Suprapubic skin (tissue), 4 donors: Measurements from ENCODE around the gene FASN. TPM values are rescaled to one million over a fixed set of nuclear protein-coding genes. Genes with fewer than 3 reads are reported as not detected.

ENCODE experiments used
- DNase-seq, 2 donors: peaks; one replicate each; pipeline ENCODE4 v3.0.0-alpha.2; 2019; ENCODE audit warnings: low spot score in 2 of 2
- H3K27ac ChIP-seq: fragments of 200-600 bp; sonication (generic); one replicate; pipeline ENCODE4 v1.5.1; 2019
- H3K27me3 ChIP-seq: fragments of 200-600 bp; sonication (generic); one replicate; pipeline ENCODE4 v1.5.1; 2019
- H3K36me3 ChIP-seq: fragments of 200-600 bp; sonication (generic); one replicate; pipeline ENCODE4 v1.5.1; 2019
- H3K4me1 ChIP-seq: fragments of 200-600 bp; sonication (generic); one replicate; pipeline ENCODE4 v1.5.1; 2019
- H3K4me3 ChIP-seq: fragments of 200-600 bp; sonication (generic); one replicate; pipeline ENCODE4 v1.5.1; 2019; ENCODE audit warnings: mild to moderate bottlenecking
- H3K9me3 ChIP-seq: fragments of 200-600 bp; sonication (generic); one replicate; pipeline ENCODE4 v1.5.1; 2019
- EP300 ChIP-seq: sonication (generic); formaldehyde crosslinking; IDR thresholded peaks from one replicate; pipeline ENCODE4 v1.6.1; 2017; ENCODE audit warnings: antibody characterized with exemption
- POLR2A ChIP-seq, 2 donors: fragments of 450-650 bp; IDR thresholded peaks; one replicate each; pipeline ENCODE4 v1.6.1; 2017; ENCODE audit warnings: antibody characterized with exemption in 2 of 2, mild to moderate bottlenecking in 2 of 2, moderate library complexity in 2 of 2
- POLR2AphosphoS5 ChIP-seq, 3 donors: sonication (generic); formaldehyde crosslinking; IDR thresholded peaks; one replicate each; pipeline ENCODE4 v1.6.1; 2017; ENCODE audit warnings: antibody characterized with exemption in 3 of 3
- WGBS: methylation state at CpG from one replicate; pipeline ENCODE4 v1.1.5; 2018; 5-methylcytosine and 5-hydroxymethylcytosine counted together
- total RNA-seq, 4 donors: library from RNA; depleted of rRNA; stranded (reverse); fragments of >200 nt; gene quantifications; one replicate each; pipeline ENCODE4 v1.1.0, GENCODE V29; 2016
- TF ChIP-seq, protein P1 (sequence below), 2 donors: fragments of 200-600 bp in 1 of 2; fragments of 450-650 bp in 1 of 2; sonication (generic) in 1 of 2; IDR thresholded peaks; one replicate each; pipeline ENCODE4 v1.5.1; 2016 to 2019; ENCODE audit warnings: antibody characterized with exemption in 2 of 2, mild to moderate bottlenecking in 1 of 2, moderate library complexity in 1 of 2

The FASN gene
- total RNA-seq, 4 donors from 2014 or later, result 278 to 464 (median 359) TPM

DNA sequence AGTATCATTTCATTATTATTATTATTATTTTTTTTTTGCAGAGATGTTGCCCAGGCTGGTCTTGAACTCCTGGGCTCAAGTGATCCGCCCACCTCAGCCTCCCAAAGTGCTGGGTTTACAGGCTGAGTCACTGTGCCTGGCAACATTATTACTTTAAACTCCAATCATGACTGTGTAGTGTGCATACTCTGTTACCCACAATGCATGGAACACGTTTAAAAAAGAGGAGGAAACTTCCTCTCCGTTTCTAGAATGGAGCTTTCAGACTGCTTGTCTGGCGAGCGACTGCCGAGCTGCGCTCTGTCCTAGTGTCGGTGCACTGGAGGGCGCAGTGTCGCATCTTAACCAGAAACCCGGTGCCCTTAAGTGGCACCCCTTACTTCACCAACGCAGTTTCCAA lies 22.1 kb upstream of the FASN start:
- 66% methylated on average over 12 of the region's 12 CpGs for WGBS
- H3K4me3 ChIP-seq, result no peak overlapping the region
- no peaks in the 10 kb centered on the region for H3K27me3 ChIP-seq
- no peaks in the 10 kb centered on the region for H3K36me3 ChIP-seq
- no peak overlapping the region for H3K27ac ChIP-seq
- no peak for DNase-seq
- TF ChIP-seq EP300 (no peak), POLR2AphosphoS5 (IDR thresholded peaks at IDR 0.05) (no peak), POLR2A (IDR thresholded peaks at IDR 0.05) (no peak)
- TF ChIP-seq, protein P1, sequence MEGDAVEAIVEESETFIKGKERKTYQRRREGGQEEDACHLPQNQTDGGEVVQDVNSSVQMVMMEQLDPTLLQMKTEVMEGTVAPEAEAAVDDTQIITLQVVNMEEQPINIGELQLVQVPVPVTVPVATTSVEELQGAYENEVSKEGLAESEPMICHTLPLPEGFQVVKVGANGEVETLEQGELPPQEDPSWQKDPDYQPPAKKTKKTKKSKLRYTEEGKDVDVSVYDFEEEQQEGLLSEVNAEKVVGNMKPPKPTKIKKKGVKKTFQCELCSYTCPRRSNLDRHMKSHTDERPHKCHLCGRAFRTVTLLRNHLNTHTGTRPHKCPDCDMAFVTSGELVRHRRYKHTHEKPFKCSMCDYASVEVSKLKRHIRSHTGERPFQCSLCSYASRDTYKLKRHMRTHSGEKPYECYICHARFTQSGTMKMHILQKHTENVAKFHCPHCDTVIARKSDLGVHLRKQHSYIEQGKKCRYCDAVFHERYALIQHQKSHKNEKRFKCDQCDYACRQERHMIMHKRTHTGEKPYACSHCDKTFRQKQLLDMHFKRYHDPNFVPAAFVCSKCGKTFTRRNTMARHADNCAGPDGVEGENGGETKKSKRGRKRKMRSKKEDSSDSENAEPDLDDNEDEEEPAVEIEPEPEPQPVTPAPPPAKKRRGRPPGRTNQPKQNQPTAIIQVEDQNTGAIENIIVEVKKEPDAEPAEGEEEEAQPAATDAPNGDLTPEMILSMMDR (IDR thresholded peaks at IDR 0.05), result no peak
- no peaks in the 10 kb centered on the region for H3K4me1 ChIP-seq
- H3K9me3 ChIP-seq, result no peaks in the 10 kb centered on the region

DNA sequence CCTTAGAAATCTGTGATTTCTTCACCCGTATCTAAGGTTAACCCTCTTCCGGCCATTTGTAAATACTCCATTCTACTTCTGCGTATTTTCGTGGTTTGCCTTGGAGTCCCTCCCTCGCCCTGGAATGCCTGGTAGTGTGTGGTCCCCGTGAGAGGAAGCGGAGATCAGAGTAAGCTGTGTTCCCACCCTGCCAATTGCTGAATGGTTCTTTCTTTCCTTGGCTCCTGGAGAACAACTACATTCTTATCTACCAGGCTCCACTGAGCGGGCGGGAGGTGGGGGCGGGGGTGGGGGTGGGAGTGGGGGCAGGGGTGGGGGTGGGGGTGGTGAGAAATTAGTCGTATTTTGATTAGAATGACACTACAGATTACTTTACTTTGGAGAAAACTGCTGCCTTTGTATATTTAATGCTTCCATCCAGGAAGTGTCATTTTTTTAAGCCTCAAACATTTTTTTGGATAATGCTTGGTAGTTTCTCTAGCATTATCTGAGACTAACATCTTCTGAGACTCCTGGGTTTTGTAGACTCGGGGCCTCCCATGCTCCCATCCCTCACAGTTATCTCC lies 20.9 kb upstream of the FASN start:
- H3K27me3 ChIP-seq, result no peaks in the 10 kb centered on the region
- no peaks in the 10 kb centered on the region for H3K9me3 ChIP-seq
- 83% methylated on average over 12 of the region's 12 CpGs for WGBS
- TF ChIP-seq POLR2AphosphoS5 (IDR thresholded peaks at IDR 0.05) (no peak), POLR2A (IDR thresholded peaks at IDR 0.05) (no peak), EP300 (no peak)
- TF ChIP-seq, protein P1 (IDR thresholded peaks at IDR 0.05), result no peak
- H3K4me3 ChIP-seq, result no peak overlapping the region
- peaks cover 4% of the 10 kb centered on the region for H3K36me3 ChIP-seq
- H3K4me1 ChIP-seq, result no peaks in the 10 kb centered on the region
- DNase-seq, result no peak
- H3K27ac ChIP-seq, result no peak overlapping the region

DNA sequence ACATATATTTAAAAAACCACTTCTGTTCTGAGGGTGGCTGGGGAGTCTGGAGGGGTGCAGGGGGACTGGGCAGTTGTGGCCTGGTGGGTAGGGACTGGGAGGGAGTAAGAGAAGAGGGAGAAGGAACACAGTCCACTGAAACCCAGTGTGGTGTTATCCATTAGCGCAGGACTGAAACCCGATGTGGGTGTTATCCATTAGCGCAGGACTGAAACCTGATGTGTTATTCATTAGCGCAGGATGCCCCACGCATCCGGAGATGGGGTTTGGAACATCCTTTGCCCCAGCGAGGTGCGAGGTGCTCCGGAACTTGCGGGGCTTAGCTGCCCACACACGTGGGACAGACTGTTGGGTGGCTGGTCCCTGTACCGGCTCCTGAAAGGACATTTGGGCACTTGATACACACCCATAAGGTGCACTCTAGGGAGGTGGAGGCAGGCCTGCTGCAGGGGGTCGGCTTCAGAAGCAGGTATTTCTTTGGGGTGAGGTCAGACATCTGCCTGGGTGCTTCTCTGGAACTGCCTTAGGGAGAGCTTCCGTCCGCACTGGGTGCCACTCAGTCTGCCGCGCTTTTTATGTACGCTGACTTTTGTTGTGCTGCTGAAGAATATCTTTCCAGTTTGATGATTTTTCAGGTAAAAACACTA lies 20.3 kb upstream of the FASN start:
- WGBS, result 83% methylated on average over 11 of the region's 18 CpGs
- Histone ChIP-seq H3K27me3 (no peaks in the 10 kb centered on the region), H3K9me3 (no peaks in the 10 kb centered on the region), H3K4me1 (no peaks in the 10 kb centered on the region), H3K27ac (no peak overlapping the region), H3K36me3 (peaks cover 9% of the 10 kb centered on the region), H3K4me3 (no peak overlapping the region)
- TF ChIP-seq, protein P1 (IDR thresholded peaks at IDR 0.05), result no peak
- no peak for DNase-seq

DNA sequence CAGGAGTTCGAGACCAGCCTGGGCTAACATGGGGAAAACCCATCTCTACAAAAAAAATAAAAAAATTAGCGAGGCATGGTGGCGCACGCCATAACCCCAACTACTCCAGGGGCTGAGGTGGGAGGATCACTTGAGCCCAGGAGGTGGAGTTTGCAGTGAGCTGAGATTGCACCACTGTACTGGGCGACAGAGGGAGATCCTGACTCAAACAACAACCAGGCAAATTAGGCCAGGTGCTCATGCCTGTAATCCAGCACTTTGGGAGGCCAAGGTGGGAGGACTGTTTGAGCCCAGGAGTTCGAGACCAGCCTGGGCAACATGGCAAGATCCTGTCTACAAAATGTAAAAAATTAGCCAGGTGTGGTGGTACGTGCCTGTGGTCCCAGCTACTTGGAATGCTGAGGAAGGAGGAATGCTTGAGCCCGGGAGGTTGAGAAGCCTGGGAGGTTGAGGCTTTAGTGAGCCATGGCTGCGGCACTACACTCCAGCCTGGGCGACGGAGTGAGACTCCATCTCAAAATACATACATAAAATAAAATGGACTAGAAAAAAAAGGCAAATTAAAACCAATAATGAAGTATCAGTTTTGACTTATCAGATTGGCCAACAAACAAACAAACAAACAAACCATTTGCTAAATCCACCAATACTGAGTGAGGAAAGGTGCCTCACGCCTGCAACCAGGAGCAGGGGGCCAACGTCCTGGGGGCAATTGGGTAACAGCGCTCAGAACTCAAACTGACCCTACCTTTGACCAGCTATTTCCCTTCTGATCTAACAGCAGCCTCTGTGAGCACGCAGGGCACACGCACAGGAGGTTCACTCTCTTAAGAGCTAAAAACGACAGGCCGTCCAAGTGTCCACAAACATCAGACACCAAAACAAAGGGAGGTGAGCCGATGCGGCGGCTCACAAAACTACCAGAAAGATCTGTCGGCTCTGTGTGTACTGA lies 19.4 kb upstream of the FASN start:
- no peak for DNase-seq
- Histone ChIP-seq H3K9me3 (no peaks in the 10 kb centered on the region), H3K4me1 (no peaks in the 10 kb centered on the region), H3K27ac (no peak overlapping the region), H3K4me3 (no peak overlapping the region), H3K36me3 (peaks cover 12% of the 10 kb centered on the region), H3K27me3 (no peaks in the 10 kb centered on the region)
- WGBS, result 88% methylated on average over 22 of the region's 22 CpGs
- TF ChIP-seq POLR2A (IDR thresholded peaks at IDR 0.05), result no peak
- TF ChIP-seq, protein P1 (IDR thresholded peaks at IDR 0.05), result no peak
- no peak for TF ChIP-seq POLR2AphosphoS5 (IDR thresholded peaks at IDR 0.05)
- no peak for TF ChIP-seq EP300

DNA sequence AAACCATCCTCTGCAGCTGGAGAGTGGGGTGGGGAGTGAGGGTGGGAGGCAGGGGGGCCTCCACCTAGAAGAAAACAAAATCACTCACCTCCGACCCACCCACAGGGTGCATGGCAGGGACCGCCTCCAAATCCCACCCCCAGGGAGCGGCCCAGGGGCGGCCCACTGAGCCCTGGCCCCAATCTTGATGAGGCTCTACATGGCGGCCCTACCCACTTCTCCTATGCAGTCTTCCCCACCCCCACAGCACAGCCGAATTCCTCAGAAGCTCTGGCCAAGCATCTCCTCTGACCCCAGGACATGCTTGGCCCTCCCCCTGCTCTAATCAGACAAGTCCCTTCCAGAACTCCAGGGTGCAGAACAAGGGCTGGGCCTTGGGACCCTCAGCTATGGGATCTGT lies 18.2 kb upstream of the FASN start:
- Histone ChIP-seq H3K9me3 (no peaks in the 10 kb centered on the region), H3K27me3 (no peaks in the 10 kb centered on the region), H3K4me3 (no peak overlapping the region), H3K4me1 (no peaks in the 10 kb centered on the region), H3K27ac (no peak overlapping the region), H3K36me3 (peaks cover 18% of the 10 kb centered on the region)
- TF ChIP-seq POLR2AphosphoS5 (IDR thresholded peaks at IDR 0.05) (no peak), EP300 (no peak), POLR2A (IDR thresholded peaks at IDR 0.05) (no peak)
- TF ChIP-seq, protein P1 (IDR thresholded peaks at IDR 0.05), result no peak
- 79% methylated on average over 6 of the region's 6 CpGs for WGBS
- no peak for DNase-seq
